ENCODE data around the gene OASL. TPM values are rescaled to one million over a fixed set of nuclear protein-coding genes. Genes with fewer than 3 reads are reported as not detected.

Gene OASL
- total and polyA plus RNA-seq, 9 of the 15 experiments (the other 6 are each of a cell fraction or from before 2014, with no cell fraction given): 0.14 TPM; not detected in 8

- TF ChIP-seq ZNF121 (CRISPR knock-in tag; conservative IDR thresholded peaks at IDR 0.05) (0 out of 2 replicates have a peak, but pooled peaks have one; percentile 25), JUND (IDR thresholded peaks at IDR 0.05; ENCODE audit: borderline replicate concordance, low read depth, low read length) (no peak), JUND (tag; IDR thresholded peaks at IDR 0.05; ENCODE audit: borderline replicate concordance, low read depth, low read length) (no peak), FOXM1 (IDR thresholded peaks at IDR 0.05; ENCODE audit: low read depth) (peak; percentile 56; the same call in 1 of the 2 replicates), FOXM1 (CRISPR knock-in tag; IDR thresholded peaks at IDR 0.05; ENCODE audit: low read depth) (no peak)
Measured at GRCh38 chr12:121038861-121039668, at the start of gene OASL (continued).

- POLR2A ChIA-PET: no interaction called here
- in situ Hi-C loops (cut with MboI): no loop called here
- no peak for TF ChIP-seq TSHZ1 (CRISPR knock-in tag; IDR thresholded peaks at IDR 0.05)
- no peak for TF ChIP-seq ZNF12 (CRISPR knock-in tag; IDR thresholded peaks at IDR 0.05)
- TF ChIP-seq ZC3H4 (CRISPR knock-in tag; IDR thresholded peaks at IDR 0.05; ENCODE audit: borderline replicate concordance): no peak
- TF ChIP-seq DDX20 (tag; IDR thresholded peaks at IDR 0.05; ENCODE audit: low read depth): no peak
- TF ChIP-seq ETV1 (tag; conservative IDR thresholded peaks at IDR 0.05; ENCODE audit: low read depth): no peak
- TF ChIP-seq MTA1 (IDR thresholded peaks at IDR 0.05; ENCODE audit: borderline replicate concordance): no peak
- TF ChIP-seq PCBP2 (IDR thresholded peaks at IDR 0.05; ENCODE audit: low read depth, low read length, poor library complexity, severe bottlenecking): no peak
Measured at GRCh38 chr12:121088195-121088585, 49.1 kb upstream of the OASL start.

More at GRCh38 chr12:121088195-121088585, 49.1 kb upstream of the OASL start:
- ATAC-seq: no peak
- H3K4me2 ChIP-seq (ENCODE audit: insufficient read depth, low read length): no peak overlapping the region
- H3K4me3 ChIP-seq: no peak overlapping the region
- no peaks in the 10 kb centered on the region for H3K36me3 ChIP-seq (ENCODE audit: control insufficient read depth, insufficient read depth, low read length)
- 44% methylated on average over 6 of the region's 6 CpGs for WGBS (ENCODE audit: insufficient coverage, low coverage, missing lambda C conversion rate)
- H3K9ac ChIP-seq (ENCODE audit: insufficient read depth in 1 of 2, low read depth in 2 of 2, low read length in 2 of 2): no peak overlapping the region
- H3K9me3 ChIP-seq (replicated peaks; ENCODE audit: control insufficient read depth, insufficient read depth, low read depth, low read length): no peaks in the 10 kb centered on the region
- no peaks in the 10 kb centered on the region for H3K79me2 ChIP-seq (ENCODE audit: control insufficient read depth, insufficient read depth, low read length)
- H3K27ac ChIP-seq (ENCODE audit: extremely low read depth, low read depth, low read length): no peak overlapping the region
- peaks cover 0 to 10% of the 10 kb centered on the region in 2 experiments; a peak in 2 of 5 replicates for H3K27me3 ChIP-seq (ENCODE audit: control insufficient read depth in 2 of 2, insufficient read depth in 2 of 2, low read length in 2 of 2)
- H3K9me1 ChIP-seq (ENCODE audit: control insufficient read depth, insufficient read depth, low read length): no peaks in the 10 kb centered on the region
- H3K4me1 ChIP-seq (replicated peaks in 1 of 2; ENCODE audit: control insufficient read depth in 2 of 2, insufficient read depth in 2 of 2, low read length in 2 of 2): peaks cover 3 to 5% of the 10 kb centered on the region in 2 experiments; a peak in 2 of 5 replicates
- CTCF ChIA-PET (ENCODE audit: low intra/inter-chr PET ratio): no interaction called here
- DNase-seq (ENCODE audit: extremely low read depth in 1 of 4, low spot score in 3 of 4): no peak
- H4K20me1 ChIP-seq (replicated peaks; ENCODE audit: control insufficient read depth, insufficient read depth, low read length): no peaks in the 10 kb centered on the region
- no TSS peak for BruUV-seq (replicated peaks)
- no peak overlapping the region for H2AFZ ChIP-seq (ENCODE audit: low read depth, low read length)
- intact Hi-C loops (cut with micrococcal nuclease): no loop called here
- FAIRE-seq: no peak
